Left cardiac atrium (tissue), 4 donors: ENCODE measurements around the gene TRABD. TPM values are rescaled to one million over a fixed set of nuclear protein-coding genes. Genes with fewer than 3 reads are reported as not detected.

Experiments used
- ATAC-seq, 2 donors: fragments of 200-7000 bp; cut with Tn5 transposase; one replicate each; pipeline ENCODE4 v1.9.1; 2020; ENCODE audit warnings: mild to moderate bottlenecking in 2 of 2, moderate library complexity in 2 of 2
- DNase-seq: peaks from one replicate; pipeline ENCODE4 v3.0.0-alpha.2; 2020
- intact Hi-C, 2 donors: fragments of 100-400 bp; cut with DNase I; formaldehyde crosslinking; loops; one replicate each; pipeline versions ENCODE4 v1.14.1 to v1.15.1; 2022 to 2023
- total RNA-seq, 2 donors: library from RNA; stranded (reverse); fragmentation: NEBNext Ultra II Directional; extraction: Animal tissue kit (Norgen Biotek cat#: 25700); gene quantifications; one replicate each; pipeline ENCODE4 v1.2.1, GENCODE V29; 2021
- donor health status: DM: no; HTN: yes; CAD: no.
- donor health status: DM: no; HTN: yes; CAD: no; lungs with severe emphysema.
- donor health status: DM: yes; HTN: yes; CAD: no.
- donor health status: Dilated cardiomyopathy.

Gene TRABD
- total RNA-seq, 2 donors from 2014 or later, result 19.6 to 26.1 TPM

- DNase-seq (no peak), ATAC-seq (no peak)
- intact Hi-C loops, result no loop called here
Measured at GRCh38 chr22:50183141-50183971, 2.4 kb upstream of the TRABD start.

GRCh38 chr22:50184004-50184901 lies 1.5 kb upstream of the TRABD start:
- ATAC-seq (peak; percentile 40 to 44), DNase-seq (peak; percentile 88)
- intact Hi-C loops, result no loop called here

GRCh38 chr22:50184902-50185374 lies 775 bp upstream of the TRABD start:
- DNase-seq, result peak; percentile 41
- intact Hi-C loops, result no loop called here

GRCh38 chr22:50186181-50186714 lies 535 bp downstream of the TRABD start:
- ATAC-seq, result no peak
- intact Hi-C loops, result no loop called here
- DNase-seq, result peak; percentile 38

More at GRCh38 chr22:50184902-50185374, 775 bp upstream of the TRABD start:
- ATAC-seq, result peak; percentile 1 to 2

GRCh38 chr22:50186761-50187523 lies 1.2 kb downstream of the TRABD start:
- intact Hi-C loops, result no loop called here
- no peak for ATAC-seq
- peak; percentile 29 for DNase-seq

GRCh38 chr22:50188356-50188755 lies 2.6 kb downstream of the TRABD start:
- intact Hi-C loops, result no loop called here
- ATAC-seq (no peak), DNase-seq (no peak)

GRCh38 chr22:50189184-50189848 lies 3.6 kb downstream of the TRABD start:
- intact Hi-C loops, result no loop called here

GRCh38 chr22:50189849-50190181 lies 4.1 kb downstream of the TRABD start:
- DNase-seq (no peak), ATAC-seq (peak; percentile 1 to 11)
- intact Hi-C loops, result no loop called here

More at GRCh38 chr22:50189184-50189848, 3.6 kb downstream of the TRABD start:
- DNase-seq (peak; percentile 56), ATAC-seq (no peak)

GRCh38 chr22:50190182-50190940 lies 4.6 kb downstream of the TRABD start:
- intact Hi-C loops, result no loop called here
- ATAC-seq, result peak; percentile 61 to 73

GRCh38 chr22:50190941-50191741 lies 5.4 kb downstream of the TRABD start:
- DNase-seq, result peak; percentile 56
- intact Hi-C loops, result no loop called here
- peak; percentile 1 to 20 for ATAC-seq

More at GRCh38 chr22:50190182-50190940, 4.6 kb downstream of the TRABD start:
- DNase-seq, result peak; percentile 88

- ATAC-seq (no peak), DNase-seq (no peak)
- intact Hi-C loops, result no loop called here
Measured at GRCh38 chr22:50192436-50193204, 6.9 kb downstream of the TRABD start.

GRCh38 chr22:50193621-50194020 lies 7.9 kb downstream of the TRABD start:
- DNase-seq (no peak), ATAC-seq (no peak)
- intact Hi-C loops, result no loop called here

- ATAC-seq, result no peak
- intact Hi-C loops, result no loop called here
- DNase-seq, result no peak
Measured at GRCh38 chr22:50194037-50194805, 8.5 kb downstream of the TRABD start.

- DNase-seq (no peak), ATAC-seq (no peak)
- intact Hi-C loops, result no loop called here
Measured at GRCh38 chr22:50196256-50196655, 10.5 kb downstream of the TRABD start.

GRCh38 chr22:50197000-50197800 lies 11.5 kb downstream of the TRABD start:
- intact Hi-C loops, result no loop called here
- ATAC-seq (no peak), DNase-seq (no peak)
